ENCODE data around the gene INS.

DNA sequence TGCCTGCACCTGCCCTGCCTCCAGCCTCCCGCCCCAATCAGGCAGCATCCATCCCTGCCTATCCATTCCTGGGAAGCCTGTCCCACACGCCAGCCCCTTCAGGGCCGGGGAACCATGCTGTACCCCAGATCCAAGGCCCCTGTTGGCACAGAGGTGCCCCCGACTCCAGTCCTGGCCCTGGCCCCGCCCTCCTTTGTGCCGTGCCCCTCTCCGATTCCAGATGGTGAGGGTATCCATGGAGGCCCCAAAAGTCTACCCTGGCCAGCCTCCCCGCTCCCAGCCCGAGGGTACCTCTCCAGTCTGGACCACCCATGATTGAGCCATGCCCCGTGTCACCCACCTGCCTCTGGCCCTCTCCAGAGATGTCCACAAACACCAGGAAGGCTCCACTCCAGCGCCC lies 13.4 kb upstream of the INS start:
- TF ChIP-seq, protein P1, sequence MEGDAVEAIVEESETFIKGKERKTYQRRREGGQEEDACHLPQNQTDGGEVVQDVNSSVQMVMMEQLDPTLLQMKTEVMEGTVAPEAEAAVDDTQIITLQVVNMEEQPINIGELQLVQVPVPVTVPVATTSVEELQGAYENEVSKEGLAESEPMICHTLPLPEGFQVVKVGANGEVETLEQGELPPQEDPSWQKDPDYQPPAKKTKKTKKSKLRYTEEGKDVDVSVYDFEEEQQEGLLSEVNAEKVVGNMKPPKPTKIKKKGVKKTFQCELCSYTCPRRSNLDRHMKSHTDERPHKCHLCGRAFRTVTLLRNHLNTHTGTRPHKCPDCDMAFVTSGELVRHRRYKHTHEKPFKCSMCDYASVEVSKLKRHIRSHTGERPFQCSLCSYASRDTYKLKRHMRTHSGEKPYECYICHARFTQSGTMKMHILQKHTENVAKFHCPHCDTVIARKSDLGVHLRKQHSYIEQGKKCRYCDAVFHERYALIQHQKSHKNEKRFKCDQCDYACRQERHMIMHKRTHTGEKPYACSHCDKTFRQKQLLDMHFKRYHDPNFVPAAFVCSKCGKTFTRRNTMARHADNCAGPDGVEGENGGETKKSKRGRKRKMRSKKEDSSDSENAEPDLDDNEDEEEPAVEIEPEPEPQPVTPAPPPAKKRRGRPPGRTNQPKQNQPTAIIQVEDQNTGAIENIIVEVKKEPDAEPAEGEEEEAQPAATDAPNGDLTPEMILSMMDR (IDR thresholded peaks at IDR 0.05) = no peak
- TF ChIP-seq POLR2A (IDR thresholded peaks at IDR 0.05) = no peak
